K562 (cell line): ENCODE data around the gene PEAR1. TPM values are rescaled to one million over a fixed set of nuclear protein-coding genes. Genes with fewer than 3 reads are reported as not detected.

Experiments used
- HMG20A ChIP-seq: fragments of 450-650 bp; formaldehyde crosslinking; conservative IDR thresholded peaks from 2 replicates; pipeline ENCODE4 v1.4.0; 2020; ENCODE audit warnings: mild to moderate bottlenecking, mixed read lengths
- IRF2 ChIP-seq: sonication (generic); formaldehyde crosslinking; IDR thresholded peaks from 2 replicates; pipeline ENCODE4 v1.8.1; 2022; ENCODE audit warnings: mild to moderate bottlenecking, missing genetic modification reagents
- NCOA4 ChIP-seq: fragments of 450-650 bp; IDR thresholded peaks from 2 replicates; pipeline ENCODE4 v1.6.1; 2018; ENCODE audit warnings: mild to moderate bottlenecking; ENCODE audit not compliant: partially characterized antibody
- NRF1 ChIP-seq, 2 experiments: fragments of 450-650 bp; IDR thresholded peaks in 1 of 2; conservative IDR thresholded peaks in 1 of 2; 2 replicates each; pipeline ENCODE4 v1.6.1; 2014; ENCODE audit warnings: mild to moderate bottlenecking in 2 of 2
- PML ChIP-seq: IDR thresholded peaks from 2 replicates; pipeline ENCODE4 v1.6.1; 2012; ENCODE audit warnings: low read length, inconsistent platforms
- PURB ChIP-seq: sonication (generic); formaldehyde crosslinking; IDR thresholded peaks from 2 replicates; pipeline ENCODE4 v1.9.0; 2021; ENCODE audit warnings: low read depth, mild to moderate bottlenecking, missing genetic modification reagents
- RFX5 ChIP-seq: IDR thresholded peaks from 2 replicates; pipeline ENCODE4 v1.6.1; 2011; ENCODE audit warnings: low read depth, mild to moderate bottlenecking, improper control_type of control experiment, low read length
- SIX5 ChIP-seq, 2 experiments: IDR thresholded peaks; 2 replicates each; pipeline ENCODE4 v1.6.1; 2011; ENCODE audit warnings: low read length in 2 of 2, borderline replicate concordance in 1 of 2, low read depth in 1 of 2, mild to moderate bottlenecking in 1 of 2, moderate library complexity in 1 of 2; ENCODE audit not compliant: insufficient read depth in 1 of 2
- STAG1 ChIP-seq: sonication (generic); formaldehyde crosslinking; IDR thresholded peaks from 2 replicates; pipeline ENCODE4 v1.5.0; 2020; ENCODE audit warnings: missing genetic modification reagents, borderline replicate concordance
- TEAD4 ChIP-seq, 2 experiments: sonication (generic) in 1 of 2; formaldehyde crosslinking in 1 of 2; IDR thresholded peaks; 2 replicates each; pipeline versions ENCODE4 v1.6.1 to v1.8.0; 2012 to 2022; ENCODE audit warnings: borderline replicate concordance in 1 of 2, inconsistent platforms in 1 of 2, low read length in 1 of 2, mild to moderate bottlenecking in 1 of 2, missing genetic modification reagents in 1 of 2
- ZBTB11 ChIP-seq, 3 experiments: fragments of 200-800 bp in 1 of 3; fragments of 250-450 bp in 1 of 3; fragments of 450-650 bp in 1 of 3; sonication (Bioruptor Pico) in 1 of 3; sonication (Bioruptor generic) in 1 of 3; formaldehyde crosslinking in 1 of 3; IDR thresholded peaks; 2 replicates each; pipeline versions ENCODE4 v1.6.1 to v1.8.0; 2016 to 2022; ENCODE audit warnings: mild to moderate bottlenecking in 2 of 3, missing genetic modification characterization in 2 of 3, missing compliant biosample characterization in 1 of 3, moderate library complexity in 1 of 3
- ZKSCAN3 ChIP-seq: fragments of 250-450 bp; sonication (Bioruptor Pico); IDR thresholded peaks from 2 replicates; pipeline ENCODE4 v1.4.0; 2020
- ZNF318 ChIP-seq, 2 experiments: fragments of 450-650 bp; IDR thresholded peaks; 2 replicates each; pipeline ENCODE4 v1.6.1; 2016; ENCODE audit warnings: mild to moderate bottlenecking in 2 of 2, borderline replicate concordance in 1 of 2, low read depth in 1 of 2, moderate library complexity in 1 of 2
- polyA plus RNA-seq, 8 experiments: library from polyadenylated mRNA; depleted of rRNA in 4 of 8; stranded (reverse) in 5 of 8; unstranded in 3 of 8; fragments of >200 nt; fragmentation: Nextera tagmentation in 2 of 8; fragmentation: Illumina TruSeq in 1 of 8; extraction: Ambion mirVana in 2 of 8; extraction: Trizol in 1 of 8; gene quantifications; 2 replicates each; pipeline versions ENCODE4 v1.2.1 to v1.2.3, GENCODE V29; 2011 to 2014; ENCODE audit warnings: inconsistent platforms in 1 of 8, missing spikeins in 1 of 8
- total RNA-seq, 7 experiments: library from RNA; depleted of rRNA in 6 of 7; stranded (reverse); fragments of >200 nt in 6 of 7; fragmentation: Illumina TruSeq in 2 of 7; extraction: Trizol in 2 of 7; gene quantifications; 2 replicates each; pipeline versions ENCODE4 v1.2.1 to v1.2.3, GENCODE V29; 2011 to 2021; ENCODE audit warnings: low replicate concordance in 1 of 7
- TF ChIP-seq, protein P1 (sequence below): sonication (generic); formaldehyde crosslinking; IDR thresholded peaks from 2 replicates; pipeline ENCODE4 v1.9.0; 2022; ENCODE audit warnings: mild to moderate bottlenecking, missing genetic modification reagents

PEAR1 gene
- total and polyA plus RNA-seq, 9 of the 15 experiments (the other 6 are each of a cell fraction or from before 2014, with no cell fraction given): 0.87 to 13.9 (median 6.1) TPM

GRCh38 chr1:156958247-156958714 lies 64.8 kb downstream of the PEAR1 start (continued):
- no peak for TF ChIP-seq SIX5 (IDR thresholded peaks at IDR 0.05; ENCODE audit: borderline replicate concordance in 1 of 2, insufficient read depth in 1 of 2, low read depth in 1 of 2, low read length in 2 of 2)
- no peak for TF ChIP-seq HMG20A (CRISPR knock-in tag)
- TF ChIP-seq NRF1 (conservative IDR thresholded peaks at IDR 0.05 in 1 of 2, IDR thresholded peaks at IDR 0.05 in 1 of 2): peak; percentile 20 to 26; a peak in 1 of 4 replicates
- TF ChIP-seq NCOA4: no peak
- TF ChIP-seq, protein P1, sequence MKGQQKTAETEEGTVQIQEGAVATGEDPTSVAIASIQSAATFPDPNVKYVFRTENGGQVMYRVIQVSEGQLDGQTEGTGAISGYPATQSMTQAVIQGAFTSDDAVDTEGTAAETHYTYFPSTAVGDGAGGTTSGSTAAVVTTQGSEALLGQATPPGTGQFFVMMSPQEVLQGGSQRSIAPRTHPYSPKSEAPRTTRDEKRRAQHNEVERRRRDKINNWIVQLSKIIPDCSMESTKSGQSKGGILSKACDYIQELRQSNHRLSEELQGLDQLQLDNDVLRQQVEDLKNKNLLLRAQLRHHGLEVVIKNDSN: peak; percentile 40; the same call in 1 of the 2 replicates
- no peak for TF ChIP-seq PURB (CRISPR knock-in tag)
- TF ChIP-seq ZBTB11 (CRISPR knock-in tag; IDR thresholded peaks at IDR 0.05): peak in 1 of 3 experiments; percentile 72; a peak in 1 of 6 replicates
- TF ChIP-seq IRF2: no peak
- no peak for TF ChIP-seq ZKSCAN3 (CRISPR knock-in tag)
- TF ChIP-seq STAG1 (CRISPR knock-in tag): no peak
- TF ChIP-seq TEAD4 (IDR thresholded peaks at IDR 0.05; ENCODE audit: low read length): peak; percentile 99
- no peak for TF ChIP-seq TEAD4 (CRISPR knock-in tag; IDR thresholded peaks at IDR 0.05; ENCODE audit: borderline replicate concordance)
- peak in 1 of 2 experiments; percentile 49; a peak in 1 of 4 replicates for TF ChIP-seq ZNF318 (IDR thresholded peaks at IDR 0.05; ENCODE audit: borderline replicate concordance in 1 of 2, low read depth in 1 of 2)
- no peak for TF ChIP-seq RFX5
- TF ChIP-seq PML: peak; percentile 97
